Body of pancreas (tissue), 4 donors: Measurements from ENCODE around the gene IFIT5.

Experiments used
- POLR2A ChIP-seq, 3 donors: fragments of 450-650 bp; IDR thresholded peaks; one replicate each; pipeline ENCODE4 v1.6.1; 2016; ENCODE audit warnings: antibody characterized with exemption in 3 of 3, mild to moderate bottlenecking in 2 of 3
- TF ChIP-seq, protein P1 (sequence below), 7 experiments: fragments of 450-650 bp in 4 of 7; fragments of 200-600 bp in 3 of 7; sonication (generic) in 3 of 7; IDR thresholded peaks; one replicate each; pipeline ENCODE4 v1.5.1; 2016 to 2019; ENCODE audit warnings: antibody characterized with exemption in 7 of 7

DNA sequence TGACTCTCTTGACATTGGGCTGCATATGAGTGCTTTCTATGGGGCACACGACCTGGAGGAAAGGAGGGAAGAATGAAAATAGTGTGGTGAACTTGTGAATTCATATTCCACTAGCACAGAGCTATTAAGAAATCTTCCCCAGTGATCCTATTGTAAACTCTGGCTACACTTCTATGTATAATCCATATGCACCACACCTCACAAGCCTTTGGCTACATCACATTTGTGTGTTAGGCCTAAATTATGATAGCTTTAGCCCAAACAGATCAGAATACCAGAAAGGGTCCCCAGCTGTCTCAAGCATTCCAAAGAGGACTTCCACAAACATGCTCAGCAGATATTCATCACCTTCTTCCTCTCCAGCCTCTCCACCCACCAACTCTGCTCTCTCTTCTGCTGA, 46.2 kb upstream of the IFIT5 start:
- TF ChIP-seq, protein P1, sequence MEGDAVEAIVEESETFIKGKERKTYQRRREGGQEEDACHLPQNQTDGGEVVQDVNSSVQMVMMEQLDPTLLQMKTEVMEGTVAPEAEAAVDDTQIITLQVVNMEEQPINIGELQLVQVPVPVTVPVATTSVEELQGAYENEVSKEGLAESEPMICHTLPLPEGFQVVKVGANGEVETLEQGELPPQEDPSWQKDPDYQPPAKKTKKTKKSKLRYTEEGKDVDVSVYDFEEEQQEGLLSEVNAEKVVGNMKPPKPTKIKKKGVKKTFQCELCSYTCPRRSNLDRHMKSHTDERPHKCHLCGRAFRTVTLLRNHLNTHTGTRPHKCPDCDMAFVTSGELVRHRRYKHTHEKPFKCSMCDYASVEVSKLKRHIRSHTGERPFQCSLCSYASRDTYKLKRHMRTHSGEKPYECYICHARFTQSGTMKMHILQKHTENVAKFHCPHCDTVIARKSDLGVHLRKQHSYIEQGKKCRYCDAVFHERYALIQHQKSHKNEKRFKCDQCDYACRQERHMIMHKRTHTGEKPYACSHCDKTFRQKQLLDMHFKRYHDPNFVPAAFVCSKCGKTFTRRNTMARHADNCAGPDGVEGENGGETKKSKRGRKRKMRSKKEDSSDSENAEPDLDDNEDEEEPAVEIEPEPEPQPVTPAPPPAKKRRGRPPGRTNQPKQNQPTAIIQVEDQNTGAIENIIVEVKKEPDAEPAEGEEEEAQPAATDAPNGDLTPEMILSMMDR (IDR thresholded peaks at IDR 0.05), result no peak
- TF ChIP-seq POLR2A (IDR thresholded peaks at IDR 0.05), result no peak
